GM12878 (cell line): ENCODE data around the gene NR1I2. TPM values are rescaled to one million over a fixed set of nuclear protein-coding genes. Genes with fewer than 3 reads are reported as not detected.

Experiments
- ATAC-seq: fragments of 200-7000 bp; cut with Tn5 transposase; 3 replicates; pipeline ENCODE4 v1.9.1; 2020; ENCODE audit warnings: mild to moderate bottlenecking, moderate library complexity
- BruUV-seq: library from RNA; stranded (reverse); fragments of 400-500 nt; replicated peaks from 2 replicates; lab custom pipeline; 2021; lab: Mats Ljungman, UMichigan
- CTCF ChIA-PET: fragments of 300-600 bp; sonication (Branson Sonifier 250); formaldehyde crosslinking; extraction: SDS; loops from one replicate; lab custom pipeline; 2021; ENCODE audit warnings: inconsistent platforms; lab: Yijun Ruan, JAX
- POLR2A ChIA-PET: fragments of 350-600 bp; formaldehyde crosslinking; extraction: SDS; loops from one replicate; lab custom pipeline; 2021; ENCODE audit warnings: inconsistent platforms; lab: Charles Lee
- RAD21 ChIA-PET: fragments of 300-600 bp; sonication (Branson Sonifier 250); formaldehyde crosslinking; loops from one replicate; lab custom pipeline; 2023; ENCODE audit warnings: antibody characterized with exemption; ENCODE audit not compliant: unreplicated experiment; lab: Charles Lee
- SMC1A ChIA-PET: fragments of 300-600 bp; sonication (Branson Sonifier 250); formaldehyde crosslinking; loops from one replicate; lab custom pipeline; 2023; ENCODE audit not compliant: unreplicated experiment, uncharacterized antibody; lab: Charles Lee
- DNase-seq: peaks from one replicate; pipeline ENCODE4 v3.0.0-alpha.2; 2011; ENCODE audit warnings: low read depth, low spot score
- FAIRE-seq: peaks from 3 replicates; lab custom pipeline; 2011; peaks lifted over from hg19 to GRCh38; lab: Jason Lieb, UNC
- H2AFZ ChIP-seq: 2 replicates; pipeline ENCODE4 v1.6.0; 2011; ENCODE audit warnings: low read depth, low read length, control low read depth; ENCODE audit not compliant: control insufficient read depth
- H3K27ac ChIP-seq: 2 replicates; pipeline ENCODE4 v1.5.1; 2011; ENCODE audit warnings: control low read depth; ENCODE audit not compliant: control insufficient read depth, insufficient read depth
- H3K27me3 ChIP-seq, 2 experiments: replicated peaks in 1 of 2; 2 replicates each; pipeline versions ENCODE4 v1.6.0 to v1.6.1; 2011; ENCODE audit warnings: low read length in 1 of 2; ENCODE audit not compliant: control insufficient read depth in 2 of 2, insufficient read depth in 2 of 2
- H3K36me3 ChIP-seq, 2 experiments: 2 replicates each; pipeline ENCODE4 v1.5.1; 2011; ENCODE audit warnings: low read length in 1 of 2; ENCODE audit not compliant: control insufficient read depth in 2 of 2, insufficient read depth in 2 of 2
- H3K4me1 ChIP-seq: 2 replicates; pipeline ENCODE4 v1.6.1; 2011; ENCODE audit warnings: mild to moderate bottlenecking, low read length, moderate library complexity, mixed read lengths; ENCODE audit not compliant: control insufficient read depth, insufficient read depth
- H3K4me2 ChIP-seq: 2 replicates; pipeline ENCODE4 v1.6.0; 2011; ENCODE audit warnings: control low read depth; ENCODE audit not compliant: control insufficient read depth, insufficient read depth
- H3K4me3 ChIP-seq: fragments of 200-600 bp; sonication (generic); 2 replicates; pipeline ENCODE4 v1.5.1; 2016
- H3K79me2 ChIP-seq: 2 replicates; pipeline ENCODE4 v1.6.0; 2011; ENCODE audit warnings: low read length; ENCODE audit not compliant: control insufficient read depth, insufficient read depth
- H3K9ac ChIP-seq: 2 replicates; pipeline ENCODE4 v1.8.0; 2011; ENCODE audit warnings: low read length, control low read depth, mixed read lengths; ENCODE audit not compliant: control insufficient read depth, insufficient read depth
- H3K9me3 ChIP-seq: replicated peaks from 3 replicates; pipeline ENCODE4 v1.5.1; 2011; ENCODE audit warnings: mild to moderate bottlenecking, low read length; ENCODE audit not compliant: control insufficient read depth, insufficient read depth
- H4K20me1 ChIP-seq: 2 replicates; pipeline ENCODE4 v1.6.0; 2011; ENCODE audit not compliant: control insufficient read depth, insufficient read depth
- STAT3 ChIP-seq: IDR thresholded peaks from 2 replicates; pipeline ENCODE4 v1.6.1; 2011; ENCODE audit warnings: low read depth, low read length, improper control_type of control experiment
- TCF7 ChIP-seq: IDR thresholded peaks from 2 replicates; pipeline ENCODE4 v1.6.1; 2014; ENCODE audit warnings: antibody characterized with exemption, borderline replicate concordance
- ZBTB11 ChIP-seq: fragments of 450-650 bp; formaldehyde crosslinking; IDR thresholded peaks from 2 replicates; pipeline ENCODE4 v1.5.0; 2022; ENCODE audit warnings: mild to moderate bottlenecking, missing genetic modification characterization
- WGBS: methylation state at CpG from one replicate; pipeline ENCODE4 v1.1.6; 2016; ENCODE audit warnings: low lambda C conversion rate; ENCODE audit not compliant: insufficient replicate concordance, insufficient coverage; ENCODE audit errors: missing lambda C conversion rate; 5-methylcytosine and 5-hydroxymethylcytosine counted together
- in situ Hi-C: fragments of 300-500 bp; cut with MboI; formaldehyde crosslinking; loops from 9 replicates; pipeline ENCODE4 v1.14.3; 2018; ENCODE audit warnings: mixed read lengths
- intact Hi-C: fragments of 100-400 bp; cut with micrococcal nuclease; formaldehyde crosslinking; loops from one replicate; pipeline ENCODE4 v1.14.2; 2022; ENCODE audit not compliant: unreplicated experiment
- polyA plus RNA-seq, 11 experiments: library from polyadenylated mRNA; depleted of rRNA in 4 of 11; unstranded in 6 of 11; stranded (reverse) in 5 of 11; fragments of >200 nt; fragmentation: Nextera tagmentation in 4 of 11; fragmentation: Illumina TruSeq in 1 of 11; extraction: Ambion mirVana in 4 of 11; extraction: Trizol in 1 of 11; gene quantifications; 1 replicate in 1 of 11; 2 replicates in 10 of 11; pipeline versions ENCODE4 v1.2.1 to v1.2.3, GENCODE V29; 2011 to 2016; ENCODE audit warnings: inconsistent platforms in 2 of 11, missing spikeins in 2 of 11, low read depth in 1 of 11
- total RNA-seq, 4 experiments: library from RNA; depleted of rRNA in 3 of 4; stranded (reverse); fragments of >200 nt in 3 of 4; fragmentation: Illumina TruSeq in 1 of 4; extraction: Trizol in 1 of 4; gene quantifications; 2 replicates each; pipeline versions ENCODE4 v1.2.1 to v1.2.3, GENCODE V29; 2013 to 2021
- TF ChIP-seq, protein P1 (sequence below): fragments of 450-650 bp; IDR thresholded peaks from 2 replicates; pipeline ENCODE4 v1.6.1; 2017; ENCODE audit warnings: mild to moderate bottlenecking, moderate library complexity

NR1I2 gene
- total and polyA plus RNA-seq, 10 of the 15 experiments (the other 5 are each of a cell fraction or from before 2014, with no cell fraction given), result 0.03 to 1.0 (median 0.39) TPM

- TF ChIP-seq, protein P1, sequence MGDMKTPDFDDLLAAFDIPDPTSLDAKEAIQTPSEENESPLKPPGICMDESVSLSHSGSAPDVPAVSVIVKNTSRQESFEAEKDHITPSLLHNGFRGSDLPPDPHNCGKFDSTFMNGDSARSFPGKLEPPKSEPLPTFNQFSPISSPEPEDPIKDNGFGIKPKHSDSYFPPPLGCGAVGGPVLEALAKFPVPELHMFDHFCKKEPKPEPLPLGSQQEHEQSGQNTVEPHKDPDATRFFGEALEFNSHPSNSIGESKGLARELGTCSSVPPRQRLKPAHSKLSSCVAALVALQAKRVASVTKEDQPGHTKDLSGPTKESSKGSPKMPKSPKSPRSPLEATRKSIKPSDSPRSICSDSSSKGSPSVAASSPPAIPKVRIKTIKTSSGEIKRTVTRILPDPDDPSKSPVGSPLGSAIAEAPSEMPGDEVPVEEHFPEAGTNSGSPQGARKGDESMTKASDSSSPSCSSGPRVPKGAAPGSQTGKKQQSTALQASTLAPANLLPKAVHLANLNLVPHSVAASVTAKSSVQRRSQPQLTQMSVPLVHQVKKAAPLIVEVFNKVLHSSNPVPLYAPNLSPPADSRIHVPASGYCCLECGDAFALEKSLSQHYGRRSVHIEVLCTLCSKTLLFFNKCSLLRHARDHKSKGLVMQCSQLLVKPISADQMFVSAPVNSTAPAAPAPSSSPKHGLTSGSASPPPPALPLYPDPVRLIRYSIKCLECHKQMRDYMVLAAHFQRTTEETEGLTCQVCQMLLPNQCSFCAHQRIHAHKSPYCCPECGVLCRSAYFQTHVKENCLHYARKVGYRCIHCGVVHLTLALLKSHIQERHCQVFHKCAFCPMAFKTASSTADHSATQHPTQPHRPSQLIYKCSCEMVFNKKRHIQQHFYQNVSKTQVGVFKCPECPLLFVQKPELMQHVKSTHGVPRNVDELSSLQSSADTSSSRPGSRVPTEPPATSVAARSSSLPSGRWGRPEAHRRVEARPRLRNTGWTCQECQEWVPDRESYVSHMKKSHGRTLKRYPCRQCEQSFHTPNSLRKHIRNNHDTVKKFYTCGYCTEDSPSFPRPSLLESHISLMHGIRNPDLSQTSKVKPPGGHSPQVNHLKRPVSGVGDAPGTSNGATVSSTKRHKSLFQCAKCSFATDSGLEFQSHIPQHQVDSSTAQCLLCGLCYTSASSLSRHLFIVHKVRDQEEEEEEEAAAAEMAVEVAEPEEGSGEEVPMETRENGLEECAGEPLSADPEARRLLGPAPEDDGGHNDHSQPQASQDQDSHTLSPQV, result no peak
Measured at GRCh38 chr3:119767936-119768601, 13.8 kb upstream of the NR1I2 start (continued).

GRCh38 chr3:119768668-119769393 is 13.1 kb upstream of the NR1I2 start:
- H3K9ac ChIP-seq, result no peak overlapping the region
- no peak for ATAC-seq
- CTCF ChIA-PET, result no interaction called here
- TF ChIP-seq ZBTB11 (CRISPR knock-in tag) (no peak), TCF7 (no peak), STAT3 (no peak)
- H4K20me1 ChIP-seq, result no peaks in the 10 kb centered on the region
- POLR2A ChIA-PET, result interaction anchor here (0.5 to 0.6 kb wide), 2 partner anchors 34 to 181 kb away, joined by 3 read pairs; no protein-coding TSS in a partner anchor
- no peak for DNase-seq
- no peaks in the 10 kb centered on the region for H3K79me2 ChIP-seq
- RAD21 ChIA-PET, result no interaction called here
- no peak overlapping the region for H3K4me2 ChIP-seq
- no peaks in the 10 kb centered on the region; the same call in 2 of the 3 replicates for H3K9me3 ChIP-seq
- no peak overlapping the region for H2AFZ ChIP-seq
- no peaks in the 10 kb centered on the region for H3K4me1 ChIP-seq
- SMC1A ChIA-PET, result interaction anchor here (1.0 kb wide), 1 partner anchor 26 kb away, joined by 3 read pairs; no protein-coding TSS in a partner anchor
- no TSS peak for BruUV-seq
- H3K36me3 ChIP-seq, result no peaks in the 10 kb centered on the region
- in situ Hi-C loops, result no loop called here
- H3K27ac ChIP-seq, result no peak overlapping the region
- no peak overlapping the region for H3K4me3 ChIP-seq
- no peak for FAIRE-seq
- intact Hi-C loops, result no loop called here
- WGBS, result 70% methylated on average over 9 of the region's 9 CpGs
- no peaks in the 10 kb centered on the region for H3K27me3 ChIP-seq
